ENCODE measurements around the gene ATP8A1. TPM values are rescaled to one million over a fixed set of nuclear protein-coding genes. Genes with fewer than 3 reads are reported as not detected.

The ATP8A1 gene
- total and polyA plus RNA-seq, 2 donors from 2014 or later = 4.6 to 27.4 TPM

DNA sequence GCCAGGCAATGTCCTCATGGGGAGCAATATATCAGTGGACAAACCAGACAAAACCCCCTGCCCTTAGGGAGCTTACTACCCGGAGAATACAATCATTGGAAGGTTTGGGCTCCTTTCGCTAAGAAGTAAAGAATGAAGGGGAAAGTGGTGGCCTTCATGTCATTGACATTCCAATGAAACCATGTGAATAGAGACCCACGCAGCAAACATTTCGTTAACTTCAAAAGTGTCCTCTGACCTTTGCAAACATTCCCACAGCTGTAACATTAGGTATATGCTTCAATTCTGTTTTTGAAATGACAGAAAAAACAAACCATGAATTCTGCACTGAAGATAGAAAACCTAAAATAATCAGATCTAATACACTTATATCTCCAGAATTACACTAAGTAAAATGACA, 7.0 kb downstream of the ATP8A1 start:
- H3K27ac ChIP-seq (ENCODE audit: low read depth in 2 of 2, low read length in 2 of 2) = no peak overlapping the region
- FAIRE-seq (no peak), DNase-seq (no peak)
- no peaks in the 10 kb centered on the region for H3K27me3 ChIP-seq (ENCODE audit: control insufficient read depth, insufficient read depth, low read length)
- peaks cover 0 to 7% (median 0%) of the 10 kb centered on the region in 3 donors for H3K4me1 ChIP-seq (ENCODE audit: control insufficient read depth in 2 of 3, insufficient read depth in 2 of 3, low read depth in 1 of 3, low read length in 3 of 3)
- TF ChIP-seq, protein P1, sequence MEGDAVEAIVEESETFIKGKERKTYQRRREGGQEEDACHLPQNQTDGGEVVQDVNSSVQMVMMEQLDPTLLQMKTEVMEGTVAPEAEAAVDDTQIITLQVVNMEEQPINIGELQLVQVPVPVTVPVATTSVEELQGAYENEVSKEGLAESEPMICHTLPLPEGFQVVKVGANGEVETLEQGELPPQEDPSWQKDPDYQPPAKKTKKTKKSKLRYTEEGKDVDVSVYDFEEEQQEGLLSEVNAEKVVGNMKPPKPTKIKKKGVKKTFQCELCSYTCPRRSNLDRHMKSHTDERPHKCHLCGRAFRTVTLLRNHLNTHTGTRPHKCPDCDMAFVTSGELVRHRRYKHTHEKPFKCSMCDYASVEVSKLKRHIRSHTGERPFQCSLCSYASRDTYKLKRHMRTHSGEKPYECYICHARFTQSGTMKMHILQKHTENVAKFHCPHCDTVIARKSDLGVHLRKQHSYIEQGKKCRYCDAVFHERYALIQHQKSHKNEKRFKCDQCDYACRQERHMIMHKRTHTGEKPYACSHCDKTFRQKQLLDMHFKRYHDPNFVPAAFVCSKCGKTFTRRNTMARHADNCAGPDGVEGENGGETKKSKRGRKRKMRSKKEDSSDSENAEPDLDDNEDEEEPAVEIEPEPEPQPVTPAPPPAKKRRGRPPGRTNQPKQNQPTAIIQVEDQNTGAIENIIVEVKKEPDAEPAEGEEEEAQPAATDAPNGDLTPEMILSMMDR (IDR thresholded peaks at IDR 0.05; ENCODE audit: borderline replicate concordance, extremely low read depth, insufficient read depth) = no peak
- intact Hi-C loops (cut with DNase I) = no loop called here
- H3K9me3 ChIP-seq (ENCODE audit: control insufficient read depth in 2 of 3, insufficient read depth in 1 of 3, low read length in 3 of 3) = no peaks in the 10 kb centered on the region
- no peaks in the 10 kb centered on the region for H3K36me3 ChIP-seq (ENCODE audit: control insufficient read depth in 2 of 3, insufficient read depth in 3 of 3, low read length in 3 of 3)
- no peak overlapping the region for H3K9ac ChIP-seq (ENCODE audit: low read length in 3 of 3)
- no peak overlapping the region for H3K4me3 ChIP-seq (ENCODE audit: low read length in 3 of 3)

DNA sequence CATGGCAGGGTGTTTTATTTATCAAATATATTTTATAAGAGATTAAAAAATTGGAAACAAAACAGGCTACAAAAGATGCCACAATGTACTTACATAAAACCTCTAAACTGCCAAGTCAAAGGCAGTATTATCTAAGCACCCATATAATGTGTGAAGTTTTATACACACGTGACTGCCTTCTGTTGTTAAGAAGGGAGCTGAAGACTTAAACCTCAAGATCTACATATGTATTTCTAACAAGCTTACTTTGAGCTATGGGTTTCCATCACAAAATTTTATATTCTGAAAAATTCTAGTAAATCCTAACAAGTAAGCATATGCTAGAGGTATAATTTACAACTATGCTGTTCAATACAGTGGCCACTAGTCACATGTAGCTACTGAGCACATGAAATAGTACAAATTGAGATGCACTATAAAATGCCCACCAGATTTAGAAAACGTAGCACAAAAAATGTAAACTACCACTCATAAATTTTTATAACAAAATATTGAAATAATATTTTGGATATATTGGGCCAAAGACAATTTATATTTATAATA, 9.8 kb downstream of the ATP8A1 start:
- DNase-seq (no peak), FAIRE-seq (no peak)
- intact Hi-C loops (cut with DNase I) = no loop called here
- TF ChIP-seq, protein P1 (IDR thresholded peaks at IDR 0.05; ENCODE audit: borderline replicate concordance, extremely low read depth, insufficient read depth) = no peak
- no peak overlapping the region for H3K27ac ChIP-seq (ENCODE audit: low read depth in 2 of 2, low read length in 2 of 2)
- H3K36me3 ChIP-seq (ENCODE audit: control insufficient read depth in 2 of 3, insufficient read depth in 3 of 3, low read length in 3 of 3) = no peaks in the 10 kb centered on the region
- H3K4me3 ChIP-seq (ENCODE audit: low read length in 3 of 3) = no peak overlapping the region
- H3K27me3 ChIP-seq (ENCODE audit: control insufficient read depth, insufficient read depth, low read length) = no peaks in the 10 kb centered on the region
- H3K4me1 ChIP-seq (ENCODE audit: control insufficient read depth in 2 of 3, insufficient read depth in 2 of 3, low read depth in 1 of 3, low read length in 3 of 3) = no peaks in the 10 kb centered on the region
- no peaks in the 10 kb centered on the region for H3K9me3 ChIP-seq (ENCODE audit: control insufficient read depth in 2 of 3, insufficient read depth in 1 of 3, low read length in 3 of 3)
- no peak overlapping the region for H3K9ac ChIP-seq (ENCODE audit: low read length in 3 of 3)

- Histone ChIP-seq H3K9me3 (ENCODE audit: control insufficient read depth in 2 of 3, insufficient read depth in 1 of 3, low read length in 3 of 3) (no peaks in the 10 kb centered on the region), H3K27ac (ENCODE audit: low read depth in 2 of 2, low read length in 2 of 2) (no peak overlapping the region), H3K9ac (ENCODE audit: low read length in 3 of 3) (no peak overlapping the region), H3K4me3 (ENCODE audit: low read length in 3 of 3) (no peak overlapping the region), H3K36me3 (ENCODE audit: control insufficient read depth in 2 of 3, insufficient read depth in 3 of 3, low read length in 3 of 3) (no peaks in the 10 kb centered on the region), H3K27me3 (ENCODE audit: control insufficient read depth, insufficient read depth, low read length) (no peaks in the 10 kb centered on the region), H3K4me1 (ENCODE audit: control insufficient read depth in 2 of 3, insufficient read depth in 2 of 3, low read depth in 1 of 3, low read length in 3 of 3) (no peaks in the 10 kb centered on the region)
- FAIRE-seq = no peak
- TF ChIP-seq, protein P1 (IDR thresholded peaks at IDR 0.05; ENCODE audit: borderline replicate concordance, extremely low read depth, insufficient read depth) = no peak
- no peak for DNase-seq
- intact Hi-C loops (cut with DNase I) = no loop called here
Measured at GRCh38 chr4:42646013-42646784, 10.7 kb downstream of the ATP8A1 start.
